ENCODE measurements around the gene MIER1. TPM values are rescaled to one million over a fixed set of nuclear protein-coding genes. Genes with fewer than 3 reads are reported as not detected.

MIER1 gene
- total and polyA plus RNA-seq, 10 donors: 10.3 to 55.8 (median 43.7) TPM

DNA sequence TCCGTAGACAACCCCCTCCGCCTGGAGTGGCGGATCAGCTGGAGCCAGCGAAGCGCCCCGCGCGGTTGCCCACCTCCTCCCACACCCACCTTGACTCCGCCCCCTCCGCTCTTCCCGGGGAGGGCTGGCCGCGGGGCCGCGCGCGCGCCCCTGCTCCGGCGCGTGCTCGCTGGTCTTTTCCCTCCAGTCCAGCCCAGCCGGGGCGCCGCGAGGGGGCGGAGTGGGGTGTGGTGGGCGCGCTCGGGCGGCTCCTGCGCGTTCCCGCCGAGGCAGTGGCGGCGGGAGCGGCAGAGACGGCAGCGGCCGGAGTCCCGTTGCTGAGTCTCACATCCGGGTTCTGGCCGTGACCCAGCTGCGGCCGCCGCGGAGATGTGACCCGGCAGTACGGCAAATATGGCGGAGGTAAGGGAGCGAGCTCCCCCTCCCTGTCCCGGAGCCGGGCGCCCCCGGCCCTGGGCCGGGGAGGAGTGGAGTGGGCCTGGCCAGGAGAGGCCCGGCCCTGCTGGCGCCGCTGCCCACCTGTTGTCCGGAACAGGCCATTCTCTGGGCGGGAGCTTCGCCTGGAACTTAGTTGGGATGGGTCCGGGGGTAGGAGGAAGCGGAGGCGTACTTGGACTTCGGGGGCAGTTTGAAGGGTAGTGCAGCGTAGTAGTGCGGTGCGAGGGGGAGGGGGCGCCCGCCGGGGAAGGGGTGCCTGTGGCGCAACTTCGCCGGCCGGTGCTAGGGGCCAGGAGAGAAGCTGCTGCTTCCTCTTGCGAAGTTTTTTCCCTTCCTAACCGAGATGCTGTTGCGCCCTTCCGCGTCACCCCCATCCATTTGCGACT, 5.4 kb downstream of the MIER1 start:
- TF ChIP-seq POLR2A (IDR thresholded peaks at IDR 0.05) (peak in 1 of 3 donors; percentile 52), POLR2AphosphoS5 (IDR thresholded peaks at IDR 0.05) (peak; percentile 88 to 94 (median 92))
- TF ChIP-seq, protein P1, sequence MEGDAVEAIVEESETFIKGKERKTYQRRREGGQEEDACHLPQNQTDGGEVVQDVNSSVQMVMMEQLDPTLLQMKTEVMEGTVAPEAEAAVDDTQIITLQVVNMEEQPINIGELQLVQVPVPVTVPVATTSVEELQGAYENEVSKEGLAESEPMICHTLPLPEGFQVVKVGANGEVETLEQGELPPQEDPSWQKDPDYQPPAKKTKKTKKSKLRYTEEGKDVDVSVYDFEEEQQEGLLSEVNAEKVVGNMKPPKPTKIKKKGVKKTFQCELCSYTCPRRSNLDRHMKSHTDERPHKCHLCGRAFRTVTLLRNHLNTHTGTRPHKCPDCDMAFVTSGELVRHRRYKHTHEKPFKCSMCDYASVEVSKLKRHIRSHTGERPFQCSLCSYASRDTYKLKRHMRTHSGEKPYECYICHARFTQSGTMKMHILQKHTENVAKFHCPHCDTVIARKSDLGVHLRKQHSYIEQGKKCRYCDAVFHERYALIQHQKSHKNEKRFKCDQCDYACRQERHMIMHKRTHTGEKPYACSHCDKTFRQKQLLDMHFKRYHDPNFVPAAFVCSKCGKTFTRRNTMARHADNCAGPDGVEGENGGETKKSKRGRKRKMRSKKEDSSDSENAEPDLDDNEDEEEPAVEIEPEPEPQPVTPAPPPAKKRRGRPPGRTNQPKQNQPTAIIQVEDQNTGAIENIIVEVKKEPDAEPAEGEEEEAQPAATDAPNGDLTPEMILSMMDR (IDR thresholded peaks at IDR 0.05 in 8 of 11, conservative IDR thresholded peaks at IDR 0.05 in 3 of 11): peak; percentile 27 to 79 (median 58)
- peak; percentile 100 for DNase-seq
- Histone ChIP-seq H3K9me3 (no peaks in the 10 kb centered on the region), H3K4me3 (peak overlapping the region; percentile 65 to 84 (median 74)), H3K27ac (peak overlapping the region; percentile 86 to 99 (median 98)), H3K36me3 (no peaks in the 10 kb centered on the region), H3K4me1 (peaks cover 34 to 93% (median 78%) of the 10 kb centered on the region in 6 donors), H3K27me3 (replicated peaks in 1 of 7) (no peaks in the 10 kb centered on the region)
- intact Hi-C loops (cut with DNase I; ENCODE audit: low total_unique reads): no loop called here
- 1% methylated on average over 45 to 83 of the region's 83 CpGs for WGBS, 5 donors

GRCh38 chr1:66930823-66931174, 6.0 kb downstream of the MIER1 start:
- Histone ChIP-seq H3K27me3 (replicated peaks in 1 of 7) (no peaks in the 10 kb centered on the region), H3K36me3 (no peaks in the 10 kb centered on the region), H3K4me3 (peak overlapping the region; percentile 65 to 84 (median 74)), H3K4me1 (peaks cover 32 to 93% (median 78%) of the 10 kb centered on the region in 6 donors), H3K9me3 (no peaks in the 10 kb centered on the region), H3K27ac (peak overlapping the region; percentile 86 to 99 (median 98))
- WGBS, 5 donors: 0 to 1% (median 0%) methylated on average over 6 of the region's 6 CpGs
- DNase-seq: no peak
- TF ChIP-seq POLR2A (IDR thresholded peaks at IDR 0.05) (no peak), POLR2AphosphoS5 (IDR thresholded peaks at IDR 0.05) (no peak)
- TF ChIP-seq, protein P1 (IDR thresholded peaks at IDR 0.05 in 8 of 11, conservative IDR thresholded peaks at IDR 0.05 in 3 of 11): no peak
- intact Hi-C loops (cut with DNase I; ENCODE audit: low total_unique reads): no loop called here

- 5 to 15% (median 12%) methylated on average over 4 of the region's 4 CpGs for WGBS, 5 donors
- TF ChIP-seq, protein P1 (IDR thresholded peaks at IDR 0.05 in 8 of 11, conservative IDR thresholded peaks at IDR 0.05 in 3 of 11): no peak
- TF ChIP-seq POLR2A (IDR thresholded peaks at IDR 0.05) (no peak), POLR2AphosphoS5 (IDR thresholded peaks at IDR 0.05) (no peak)
- H3K27me3 ChIP-seq (replicated peaks in 1 of 7): no peaks in the 10 kb centered on the region
- no peak for DNase-seq
- H3K4me3 ChIP-seq: peak overlapping the region; percentile 17 to 84 (median 72)
- no peaks in the 10 kb centered on the region for H3K9me3 ChIP-seq
- H3K27ac ChIP-seq: peak overlapping the region in 7 of 8 donors; percentile 95 to 99 (median 98)
- H3K36me3 ChIP-seq: no peaks in the 10 kb centered on the region
- H3K4me1 ChIP-seq: peaks cover 25 to 93% (median 78%) of the 10 kb centered on the region in 6 donors
- intact Hi-C loops (cut with DNase I; ENCODE audit: low total_unique reads): no loop called here
Observed at GRCh38 chr1:66931590-66931989, 6.8 kb downstream of the MIER1 start.

DNA sequence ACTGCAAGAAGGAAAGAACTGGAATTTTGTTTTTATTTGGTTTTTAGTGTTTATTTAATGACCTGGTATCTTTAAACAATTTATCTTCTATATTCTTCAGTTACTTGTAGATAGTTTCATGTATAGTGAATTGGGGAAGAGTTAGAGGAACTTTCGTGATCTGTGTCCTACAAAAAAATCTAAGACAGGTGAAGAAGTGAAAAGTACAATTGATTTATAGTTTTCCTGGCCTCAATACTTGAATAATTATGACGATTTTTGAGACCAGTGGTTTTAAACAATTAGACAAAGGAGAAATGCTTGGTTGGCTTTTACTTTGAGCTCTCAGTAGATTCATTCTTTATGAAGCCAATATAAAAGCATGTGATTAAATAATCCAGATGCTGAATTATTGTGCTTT, 7.5 kb downstream of the MIER1 start:
- peak overlapping the region in 5 of 8 donors; percentile 4 to 99 (median 98) for H3K27ac ChIP-seq
- DNase-seq: no peak
- intact Hi-C loops (cut with DNase I; ENCODE audit: low total_unique reads): no loop called here
- TF ChIP-seq POLR2A (IDR thresholded peaks at IDR 0.05) (no peak), POLR2AphosphoS5 (IDR thresholded peaks at IDR 0.05) (no peak)
- TF ChIP-seq, protein P1 (IDR thresholded peaks at IDR 0.05 in 8 of 11, conservative IDR thresholded peaks at IDR 0.05 in 3 of 11): no peak
- peaks cover 20 to 92% (median 78%) of the 10 kb centered on the region in 6 donors for H3K4me1 ChIP-seq
- H3K36me3 ChIP-seq: no peaks in the 10 kb centered on the region
- WGBS, 5 donors: 29 to 48% (median 31%) methylated on average over 2 of the region's 2 CpGs
- no peaks in the 10 kb centered on the region for H3K9me3 ChIP-seq
- peak overlapping the region in 3 of 8 donors; percentile 73 to 84 (median 80) for H3K4me3 ChIP-seq
- H3K27me3 ChIP-seq (replicated peaks in 1 of 7): no peaks in the 10 kb centered on the region
